ENCODE data around the gene CATSPER3. TPM values are rescaled to one million over a fixed set of nuclear protein-coding genes. Genes with fewer than 3 reads are reported as not detected.

Gene CATSPER3
- polyA plus RNA-seq, 3 donors, result 0.15 to 0.60 (median 0.52) TPM

GRCh38 chr5:135034963-135035677 lies 67.4 kb downstream of the CATSPER3 start:
- no peak overlapping the region for H3K27ac Mint-ChIP-seq
- no peak overlapping the region for H2AFZ ChIP-seq (ENCODE audit: insufficient read depth, low read depth, low read length, poor library complexity, severe bottlenecking)
- WGBS (ENCODE audit: insufficient coverage), result 84% methylated on average over 7 of the region's 14 CpGs

GRCh38 chr5:135035678-135036030 lies 67.9 kb downstream of the CATSPER3 start:
- no peak overlapping the region for H3K9ac ChIP-seq (ENCODE audit: insufficient read depth, low read length, poor library complexity, severe bottlenecking)
- H3K4me3 Mint-ChIP-seq, result peak overlapping the region in 1 of 2 donors; percentile 72
- H3K27me3 Mint-ChIP-seq (ENCODE audit: low read depth in 3 of 3), result peaks cover 83 to 93% (median 86%) of the 10 kb centered on the region in 3 donors
- peaks cover 0 to 29% (median 8%) of the 10 kb centered on the region in 7 donors for H3K9me3 Mint-ChIP-seq
- no peaks in the 10 kb centered on the region for H4K20me1 ChIP-seq (ENCODE audit: insufficient read depth, low read length)
- WGBS (ENCODE audit: insufficient coverage), result 67% methylated on average over 3 of the region's 6 CpGs
- TF ChIP-seq CTCF (IDR thresholded peaks at IDR 0.05), result no peak
- H3K27ac Mint-ChIP-seq, result no peak overlapping the region
- H3K36me3 ChIP-seq (replicated peaks in 1 of 2; ENCODE audit: control insufficient read depth in 1 of 2, insufficient read depth in 2 of 2, low read length in 2 of 2), result no peaks in the 10 kb centered on the region
- peaks cover 11 to 27% of the 10 kb centered on the region in 2 donors for H3K4me1 ChIP-seq (ENCODE audit: control insufficient read depth in 1 of 2, insufficient read depth in 2 of 2, low read length in 2 of 2)
- no peaks in the 10 kb centered on the region for H3K79me2 ChIP-seq (ENCODE audit: insufficient read depth, low read length)
- H3K36me3 Mint-ChIP-seq, result peaks cover 0 to 6% of the 10 kb centered on the region in 2 donors
- no peak overlapping the region for H3K27ac ChIP-seq (ENCODE audit: low read depth in 1 of 2, low read length in 2 of 2)
- peaks cover 27% of the 10 kb centered on the region for H3K4me1 Mint-ChIP-seq
- intact Hi-C loops (cut with micrococcal nuclease), result loop anchor here in 1 of 2 donors (10.0 kb wide), 1 partner anchor 159 kb away; no protein-coding TSS in a partner anchor
- H3K4me3 ChIP-seq (replicated peaks in 1 of 3; ENCODE audit: low read depth in 2 of 3, low read length in 3 of 3), result no peak overlapping the region
- peaks cover 4 to 40% of the 10 kb centered on the region in 2 donors for H3K9me3 ChIP-seq (replicated peaks in 1 of 2; ENCODE audit: control insufficient read depth in 1 of 2, insufficient read depth in 1 of 2, low read length in 2 of 2)
- DNase-seq, result no peak
- peaks cover 74 to 87% of the 10 kb centered on the region in 2 donors for H3K27me3 ChIP-seq (ENCODE audit: control insufficient read depth in 2 of 2, insufficient read depth in 2 of 2, low read length in 2 of 2)
- no peak overlapping the region for H2AFZ ChIP-seq (ENCODE audit: insufficient read depth, low read depth, low read length, poor library complexity, severe bottlenecking)
- H3K4me2 ChIP-seq (replicated peaks; ENCODE audit: extremely low read depth, low read length, poor library complexity, severe bottlenecking), result no peak overlapping the region

More at GRCh38 chr5:135034963-135035677, 67.4 kb downstream of the CATSPER3 start:
- H3K9me3 ChIP-seq (replicated peaks in 1 of 2; ENCODE audit: control insufficient read depth in 1 of 2, insufficient read depth in 1 of 2, low read length in 2 of 2), result peaks cover 4 to 41% of the 10 kb centered on the region in 2 donors
- H3K27ac ChIP-seq (ENCODE audit: low read depth in 1 of 2, low read length in 2 of 2), result no peak overlapping the region
- H3K4me3 Mint-ChIP-seq, result peak overlapping the region in 1 of 2 donors; percentile 72
- no peaks in the 10 kb centered on the region for H3K36me3 ChIP-seq (replicated peaks in 1 of 2; ENCODE audit: control insufficient read depth in 1 of 2, insufficient read depth in 2 of 2, low read length in 2 of 2)
- H3K4me2 ChIP-seq (replicated peaks; ENCODE audit: extremely low read depth, low read length, poor library complexity, severe bottlenecking), result no peak overlapping the region
- peaks cover 0 to 6% of the 10 kb centered on the region in 2 donors for H3K36me3 Mint-ChIP-seq
- no peaks in the 10 kb centered on the region for H3K79me2 ChIP-seq (ENCODE audit: insufficient read depth, low read length)
- H3K4me1 ChIP-seq (ENCODE audit: control insufficient read depth in 1 of 2, insufficient read depth in 2 of 2, low read length in 2 of 2), result peaks cover 12 to 28% of the 10 kb centered on the region in 2 donors
- peaks cover 74 to 87% of the 10 kb centered on the region in 2 donors for H3K27me3 ChIP-seq (ENCODE audit: control insufficient read depth in 2 of 2, insufficient read depth in 2 of 2, low read length in 2 of 2)
- intact Hi-C loops (cut with micrococcal nuclease), result loop anchor here in 1 of 2 donors (10.0 kb wide), 1 partner anchor 160 kb away; no protein-coding TSS in a partner anchor
- H4K20me1 ChIP-seq (ENCODE audit: insufficient read depth, low read length), result no peaks in the 10 kb centered on the region
- no peak overlapping the region for H3K4me3 ChIP-seq (replicated peaks in 1 of 3; ENCODE audit: low read depth in 2 of 3, low read length in 3 of 3)
- H3K4me1 Mint-ChIP-seq, result peaks cover 31% of the 10 kb centered on the region
- no peak for DNase-seq
- TF ChIP-seq CTCF (IDR thresholded peaks at IDR 0.05), result no peak
- peaks cover 0 to 30% (median 11%) of the 10 kb centered on the region in 7 donors for H3K9me3 Mint-ChIP-seq
- H3K9ac ChIP-seq (ENCODE audit: insufficient read depth, low read length, poor library complexity, severe bottlenecking), result no peak overlapping the region
- peaks cover 83 to 93% (median 86%) of the 10 kb centered on the region in 3 donors for H3K27me3 Mint-ChIP-seq (ENCODE audit: low read depth in 3 of 3)

Data from CD14-positive monocyte (primary cell).